ENCODE data around the gene LATS2.

GRCh38 chr13:20995245-20995838 lies 66.0 kb downstream of the LATS2 start:
- no peak for TF ChIP-seq CTCF (IDR thresholded peaks at IDR 0.05)
- no peak for TF ChIP-seq POLR2A (IDR thresholded peaks at IDR 0.05)

Measured in esophagus squamous epithelium (tissue), 4 donors.